K562 (cell line): ENCODE measurements around the gene FLRT1. TPM values are rescaled to one million over a fixed set of nuclear protein-coding genes. Genes with fewer than 3 reads are reported as not detected.

ENCODE experiments used
- ARNT ChIP-seq, 2 experiments: fragments of 450-650 bp; IDR thresholded peaks; 2 replicates each; pipeline ENCODE4 v1.6.1; 2016; ENCODE audit warnings: mild to moderate bottlenecking in 1 of 2
- DNMT1 ChIP-seq: fragments of 450-650 bp; IDR thresholded peaks from 2 replicates; pipeline ENCODE4 v1.6.1; 2016; ENCODE audit warnings: antibody characterized with exemption, mild to moderate bottlenecking
- E2F3 ChIP-seq: fragments of 250-450 bp; sonication (Bioruptor Pico); IDR thresholded peaks from 2 replicates; pipeline ENCODE4 v1.4.0; 2020; ENCODE audit warnings: mild to moderate bottlenecking
- E2F4 ChIP-seq: sonication (generic); formaldehyde crosslinking; IDR thresholded peaks from 2 replicates; pipeline ENCODE4 v1.8.0; 2022; ENCODE audit warnings: mild to moderate bottlenecking, low read depth, missing genetic modification reagents
- ELF2 ChIP-seq: fragments of 250-450 bp; sonication (Bioruptor Pico); IDR thresholded peaks from 2 replicates; pipeline ENCODE4 v1.5.0; 2021; ENCODE audit warnings: mild to moderate bottlenecking
- HEY1 ChIP-seq: fragments of 250-450 bp; sonication (Bioruptor Pico); IDR thresholded peaks from 2 replicates; pipeline ENCODE4 v1.5.0; 2020; ENCODE audit warnings: mild to moderate bottlenecking, moderate library complexity, borderline replicate concordance
- IRF1 ChIP-seq: sonication (generic); formaldehyde crosslinking; IDR thresholded peaks from 2 replicates; pipeline ENCODE4 v1.8.0; 2022; ENCODE audit warnings: missing genetic modification reagents, mild to moderate bottlenecking, borderline replicate concordance
- MEF2D ChIP-seq: conservative IDR thresholded peaks from 2 replicates; pipeline ENCODE4 v1.6.1; 2016; ENCODE audit warnings: low read depth, missing genetic modification characterization, missing compliant biosample characterization
- RBFOX2 ChIP-seq: fragments of 200-400 bp; formaldehyde crosslinking; IDR thresholded peaks from 2 replicates; pipeline ENCODE4 v1.6.1; 2017; ENCODE audit warnings: low read depth, mild to moderate bottlenecking, low read length, moderate library complexity
- REST ChIP-seq, 2 experiments: fragments of 450-650 bp; formaldehyde crosslinking in 1 of 2; IDR thresholded peaks; 2 replicates each; pipeline versions ENCODE4 v1.4.0 to v1.6.1; 2014 to 2020; ENCODE audit warnings: mild to moderate bottlenecking in 2 of 2, borderline replicate concordance in 1 of 2, low read depth in 1 of 2
- THRAP3 ChIP-seq: fragments of 450-650 bp; IDR thresholded peaks from 2 replicates; pipeline ENCODE4 v1.6.1; 2016; ENCODE audit warnings: mild to moderate bottlenecking, inconsistent platforms, borderline replicate concordance
- ZBTB26 ChIP-seq: fragments of 450-650 bp; formaldehyde crosslinking; IDR thresholded peaks from 2 replicates; pipeline ENCODE4 v1.4.0; 2022; ENCODE audit warnings: missing genetic modification characterization
- ZNF639 ChIP-seq, 2 experiments: fragments of 200-800 bp in 1 of 2; sonication (Bioruptor generic) in 1 of 2; sonication (generic) in 1 of 2; formaldehyde crosslinking in 1 of 2; IDR thresholded peaks in 1 of 2; conservative IDR thresholded peaks in 1 of 2; 2 replicates each; pipeline versions ENCODE4 v1.5.0 to v1.6.1; 2016 to 2020; ENCODE audit warnings: missing compliant biosample characterization in 1 of 2, missing genetic modification characterization in 1 of 2, missing genetic modification reagents in 1 of 2
- ZNF766 ChIP-seq: fragments of 200-800 bp; sonication (Bioruptor generic); conservative IDR thresholded peaks from 2 replicates; pipeline ENCODE4 v1.6.1; 2016; ENCODE audit warnings: missing genetic modification characterization, missing compliant biosample characterization
- polyA plus RNA-seq, 8 experiments: library from polyadenylated mRNA; depleted of rRNA in 4 of 8; stranded (reverse) in 5 of 8; unstranded in 3 of 8; fragments of >200 nt; fragmentation: Nextera tagmentation in 2 of 8; fragmentation: Illumina TruSeq in 1 of 8; extraction: Ambion mirVana in 2 of 8; extraction: Trizol in 1 of 8; gene quantifications; 2 replicates each; pipeline versions ENCODE4 v1.2.1 to v1.2.3, GENCODE V29; 2011 to 2014; ENCODE audit warnings: inconsistent platforms in 1 of 8, missing spikeins in 1 of 8
- total RNA-seq, 7 experiments: library from RNA; depleted of rRNA in 6 of 7; stranded (reverse); fragments of >200 nt in 6 of 7; fragmentation: Illumina TruSeq in 2 of 7; extraction: Trizol in 2 of 7; gene quantifications; 2 replicates each; pipeline versions ENCODE4 v1.2.1 to v1.2.3, GENCODE V29; 2011 to 2021; ENCODE audit warnings: low replicate concordance in 1 of 7

The FLRT1 gene
- total and polyA plus RNA-seq, 9 of the 15 experiments (the other 6 are each of a cell fraction or from before 2014, with no cell fraction given): not detected

- no peak for TF ChIP-seq REST (IDR thresholded peaks at IDR 0.05; ENCODE audit: borderline replicate concordance)
- TF ChIP-seq REST (CRISPR knock-in tag; IDR thresholded peaks at IDR 0.05; ENCODE audit: low read depth): no peak
- no peak for TF ChIP-seq ELF2 (CRISPR knock-in tag)
- TF ChIP-seq ZNF639 (CRISPR knock-in tag; conservative IDR thresholded peaks at IDR 0.05 in 1 of 2, IDR thresholded peaks at IDR 0.05 in 1 of 2): no peak
- peak; percentile 40; the same call in 1 of the 2 replicates for TF ChIP-seq RBFOX2
- no peak for TF ChIP-seq ARNT (IDR thresholded peaks at IDR 0.05)
- no peak for TF ChIP-seq DNMT1
- no peak for TF ChIP-seq MEF2D
- TF ChIP-seq THRAP3: no peak
- TF ChIP-seq ZBTB26 (CRISPR knock-in tag): no peak
- TF ChIP-seq HEY1 (CRISPR knock-in tag): no peak
- TF ChIP-seq E2F3 (CRISPR knock-in tag): no peak
- no peak for TF ChIP-seq IRF1 (CRISPR knock-in tag)
- TF ChIP-seq ZNF766 (CRISPR knock-in tag): no peak
- no peak for TF ChIP-seq E2F4 (CRISPR knock-in tag)
Measured at GRCh38 chr11:63999349-64000025, 36.2 kb upstream of the FLRT1 start (continued).
